GM12878 (cell line): ENCODE measurements around the gene PIK3R2. TPM values are rescaled to one million over a fixed set of nuclear protein-coding genes. Genes with fewer than 3 reads are reported as not detected.
A peak's percentile ranks its signal among the peaks of the same experiment; 100 is the strongest.

Experiments used
- ATAC-seq: fragments of 200-7000 bp; cut with Tn5 transposase; 3 replicates; pipeline ENCODE4 v1.9.1; 2020; ENCODE audit warnings: mild to moderate bottlenecking, moderate library complexity
- BruUV-seq: library from RNA; stranded (reverse); fragments of 400-500 nt; replicated peaks from 2 replicates; lab custom pipeline; 2021; lab: Mats Ljungman, UMichigan
- CTCF ChIA-PET: fragments of 300-600 bp; sonication (Branson Sonifier 250); formaldehyde crosslinking; extraction: SDS; loops from one replicate; lab custom pipeline; 2021; ENCODE audit warnings: inconsistent platforms; lab: Yijun Ruan, JAX
- POLR2A ChIA-PET: fragments of 350-600 bp; formaldehyde crosslinking; extraction: SDS; loops from one replicate; lab custom pipeline; 2021; ENCODE audit warnings: inconsistent platforms; lab: Charles Lee
- RAD21 ChIA-PET: fragments of 300-600 bp; sonication (Branson Sonifier 250); formaldehyde crosslinking; loops from one replicate; lab custom pipeline; 2023; ENCODE audit warnings: antibody characterized with exemption; ENCODE audit not compliant: unreplicated experiment; lab: Charles Lee
- SMC1A ChIA-PET: fragments of 300-600 bp; sonication (Branson Sonifier 250); formaldehyde crosslinking; loops from one replicate; lab custom pipeline; 2023; ENCODE audit not compliant: unreplicated experiment, uncharacterized antibody; lab: Charles Lee
- DNase-seq: peaks from one replicate; pipeline ENCODE4 v3.0.0-alpha.2; 2011; ENCODE audit warnings: low read depth, low spot score
- FAIRE-seq: peaks from 3 replicates; lab custom pipeline; 2011; peaks lifted over from hg19 to GRCh38; lab: Jason Lieb, UNC
- H2AFZ ChIP-seq: 2 replicates; pipeline ENCODE4 v1.6.0; 2011; ENCODE audit warnings: low read depth, low read length, control low read depth; ENCODE audit not compliant: control insufficient read depth
- H3K27ac ChIP-seq: 2 replicates; pipeline ENCODE4 v1.5.1; 2011; ENCODE audit warnings: control low read depth; ENCODE audit not compliant: control insufficient read depth, insufficient read depth
- H3K27me3 ChIP-seq, 2 experiments: replicated peaks in 1 of 2; 2 replicates each; pipeline versions ENCODE4 v1.6.0 to v1.6.1; 2011; ENCODE audit warnings: low read length in 1 of 2; ENCODE audit not compliant: control insufficient read depth in 2 of 2, insufficient read depth in 2 of 2
- H3K36me3 ChIP-seq, 2 experiments: 2 replicates each; pipeline ENCODE4 v1.5.1; 2011; ENCODE audit warnings: low read length in 1 of 2; ENCODE audit not compliant: control insufficient read depth in 2 of 2, insufficient read depth in 2 of 2
- H3K4me1 ChIP-seq: 2 replicates; pipeline ENCODE4 v1.6.1; 2011; ENCODE audit warnings: mild to moderate bottlenecking, low read length, moderate library complexity, mixed read lengths; ENCODE audit not compliant: control insufficient read depth, insufficient read depth
- H3K4me2 ChIP-seq: 2 replicates; pipeline ENCODE4 v1.6.0; 2011; ENCODE audit warnings: control low read depth; ENCODE audit not compliant: control insufficient read depth, insufficient read depth
- H3K4me3 ChIP-seq: fragments of 200-600 bp; sonication (generic); 2 replicates; pipeline ENCODE4 v1.5.1; 2016
- H3K79me2 ChIP-seq: 2 replicates; pipeline ENCODE4 v1.6.0; 2011; ENCODE audit warnings: low read length; ENCODE audit not compliant: control insufficient read depth, insufficient read depth
- H3K9ac ChIP-seq: 2 replicates; pipeline ENCODE4 v1.8.0; 2011; ENCODE audit warnings: low read length, control low read depth, mixed read lengths; ENCODE audit not compliant: control insufficient read depth, insufficient read depth
- H3K9me3 ChIP-seq: replicated peaks from 3 replicates; pipeline ENCODE4 v1.5.1; 2011; ENCODE audit warnings: mild to moderate bottlenecking, low read length; ENCODE audit not compliant: control insufficient read depth, insufficient read depth
- H4K20me1 ChIP-seq: 2 replicates; pipeline ENCODE4 v1.6.0; 2011; ENCODE audit not compliant: control insufficient read depth, insufficient read depth
- POLR2A ChIP-seq: IDR thresholded peaks from 2 replicates; pipeline ENCODE4 v1.6.1; 2011; ENCODE audit warnings: low read depth, mild to moderate bottlenecking, low read length
- TCF3 ChIP-seq: IDR thresholded peaks from 2 replicates; pipeline ENCODE4 v1.6.1; 2012; ENCODE audit warnings: low read depth, mild to moderate bottlenecking, low read length, borderline replicate concordance; ENCODE audit not compliant: insufficient read depth
- ZNF24 ChIP-seq: fragments of 450-650 bp; IDR thresholded peaks from 2 replicates; pipeline ENCODE4 v1.6.1; 2017; ENCODE audit warnings: antibody characterized with exemption, mild to moderate bottlenecking
- ZNF274 ChIP-seq: IDR thresholded peaks from one replicate; pipeline ENCODE4 v1.8.0; 2011; ENCODE audit not compliant: insufficient read length, insufficient read depth
- WGBS: methylation state at CpG from one replicate; pipeline ENCODE4 v1.1.6; 2016; ENCODE audit warnings: low lambda C conversion rate; ENCODE audit not compliant: insufficient replicate concordance, insufficient coverage; ENCODE audit errors: missing lambda C conversion rate; 5-methylcytosine and 5-hydroxymethylcytosine counted together
- in situ Hi-C: fragments of 300-500 bp; cut with MboI; formaldehyde crosslinking; loops from 9 replicates; pipeline ENCODE4 v1.14.3; 2018; ENCODE audit warnings: mixed read lengths
- intact Hi-C: fragments of 100-400 bp; cut with micrococcal nuclease; formaldehyde crosslinking; loops from one replicate; pipeline ENCODE4 v1.14.2; 2022; ENCODE audit not compliant: unreplicated experiment
- polyA plus RNA-seq, 11 experiments: library from polyadenylated mRNA; depleted of rRNA in 4 of 11; unstranded in 6 of 11; stranded (reverse) in 5 of 11; fragments of >200 nt; fragmentation: Nextera tagmentation in 4 of 11; fragmentation: Illumina TruSeq in 1 of 11; extraction: Ambion mirVana in 4 of 11; extraction: Trizol in 1 of 11; gene quantifications; 1 replicate in 1 of 11; 2 replicates in 10 of 11; pipeline versions ENCODE4 v1.2.1 to v1.2.3, GENCODE V29; 2011 to 2016; ENCODE audit warnings: inconsistent platforms in 2 of 11, missing spikeins in 2 of 11, low read depth in 1 of 11
- total RNA-seq, 4 experiments: library from RNA; depleted of rRNA in 3 of 4; stranded (reverse); fragments of >200 nt in 3 of 4; fragmentation: Illumina TruSeq in 1 of 4; extraction: Trizol in 1 of 4; gene quantifications; 2 replicates each; pipeline versions ENCODE4 v1.2.1 to v1.2.3, GENCODE V29; 2013 to 2021
- TF ChIP-seq, protein P1 (sequence below): IDR thresholded peaks from 2 replicates; pipeline ENCODE4 v1.6.1; 2011; ENCODE audit warnings: low read depth, low read length, improper control_type of control experiment, borderline replicate concordance

PIK3R2 gene
- total and polyA plus RNA-seq, 10 of the 15 experiments (the other 5 are each of a cell fraction or from before 2014, with no cell fraction given): 0.26 to 22.6 (median 2.5) TPM

- TF ChIP-seq, protein P1, sequence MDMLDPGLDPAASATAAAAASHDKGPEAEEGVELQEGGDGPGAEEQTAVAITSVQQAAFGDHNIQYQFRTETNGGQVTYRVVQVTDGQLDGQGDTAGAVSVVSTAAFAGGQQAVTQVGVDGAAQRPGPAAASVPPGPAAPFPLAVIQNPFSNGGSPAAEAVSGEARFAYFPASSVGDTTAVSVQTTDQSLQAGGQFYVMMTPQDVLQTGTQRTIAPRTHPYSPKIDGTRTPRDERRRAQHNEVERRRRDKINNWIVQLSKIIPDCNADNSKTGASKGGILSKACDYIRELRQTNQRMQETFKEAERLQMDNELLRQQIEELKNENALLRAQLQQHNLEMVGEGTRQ: no peak
- TF ChIP-seq TCF3 (no peak), ZNF24 (no peak)
Measured at GRCh38 chr19:18130523-18131242, 22.3 kb upstream of the PIK3R2 start (continued).

GRCh38 chr19:18131841-18132596, 20.9 kb upstream of the PIK3R2 start:
- SMC1A ChIA-PET: no interaction called here
- POLR2A ChIA-PET: no interaction called here
- no peak for FAIRE-seq
- 93% methylated on average over 18 of the region's 31 CpGs for WGBS
- DNase-seq: no peak
- H3K79me2 ChIP-seq: no peaks in the 10 kb centered on the region
- no peaks in the 10 kb centered on the region for H4K20me1 ChIP-seq
- in situ Hi-C loops (no loop called here), intact Hi-C loops (no loop called here)
- H3K4me2 ChIP-seq: no peak overlapping the region
- H3K27ac ChIP-seq: no peak overlapping the region
- no TSS peak for BruUV-seq
- no peak overlapping the region for H3K9ac ChIP-seq
- TF ChIP-seq POLR2A (peak; percentile 14), ZNF274 (no peak)
- RAD21 ChIA-PET: no interaction called here
- no peak overlapping the region for H3K4me3 ChIP-seq
- no peak for ATAC-seq
- no peaks in the 10 kb centered on the region for H3K9me3 ChIP-seq
- H3K4me1 ChIP-seq: no peaks in the 10 kb centered on the region
- peaks cover 17 to 18% of the 10 kb centered on the region in 2 experiments; a peak in 3 of 4 replicates for H3K36me3 ChIP-seq
- no peaks in the 10 kb centered on the region for H3K27me3 ChIP-seq
- CTCF ChIA-PET: no interaction called here
- H2AFZ ChIP-seq: no peak overlapping the region
